ENCODE results near the gene CFAP46.

CFAP46 gene

GRCh38 chr10:132868995-132869394 lies 73.4 kb downstream of the CFAP46 start:
- Histone ChIP-seq H3K27me3 (ENCODE audit: insufficient read depth, low read length, poor library complexity) (no peaks in the 10 kb centered on the region), H4K20me1 (ENCODE audit: insufficient read depth, low read length) (peaks cover 8% of the 10 kb centered on the region), H3K9me3 (ENCODE audit: insufficient read depth, low read length, severe bottlenecking) (no peaks in the 10 kb centered on the region), H3K4me2 (ENCODE audit: insufficient read depth, low read length) (no peak overlapping the region), H3K79me2 (ENCODE audit: insufficient read depth, low read length) (no peaks in the 10 kb centered on the region), H3K4me1 (ENCODE audit: insufficient read depth, low read length) (peaks cover 11% of the 10 kb centered on the region), H3K27ac (ENCODE audit: low read length) (no peak overlapping the region), H2AFZ (ENCODE audit: low read depth, low read length) (no peak overlapping the region), H3K4me3 (ENCODE audit: low read depth in 1 of 2, low read length in 2 of 2) (no peak overlapping the region), H3K36me3 (ENCODE audit: insufficient read depth, low read length) (no peaks in the 10 kb centered on the region), H3K9ac (ENCODE audit: low read depth, low read length) (no peak overlapping the region)
- DNase-seq: no peak
- TF ChIP-seq EZH2 (IDR thresholded peaks at IDR 0.05; ENCODE audit: borderline replicate concordance, low read depth, low read length, severe bottlenecking): no peak
- no peak for TF ChIP-seq CTCF (IDR thresholded peaks at IDR 0.05; ENCODE audit: borderline replicate concordance, extremely low read depth, low read length, poor library complexity, severe bottlenecking)
- no peak for ATAC-seq (ENCODE audit: insufficient read depth, low read depth)

- Histone ChIP-seq H3K9ac (ENCODE audit: low read depth, low read length) (no peak overlapping the region), H3K79me2 (ENCODE audit: insufficient read depth, low read length) (no peaks in the 10 kb centered on the region), H3K36me3 (ENCODE audit: insufficient read depth, low read length) (no peaks in the 10 kb centered on the region), H3K4me1 (ENCODE audit: insufficient read depth, low read length) (peaks cover 21% of the 10 kb centered on the region), H4K20me1 (ENCODE audit: insufficient read depth, low read length) (peaks cover 8% of the 10 kb centered on the region), H3K27ac (ENCODE audit: low read length) (no peak overlapping the region), H3K4me2 (ENCODE audit: insufficient read depth, low read length) (no peak overlapping the region), H3K27me3 (ENCODE audit: insufficient read depth, low read length, poor library complexity) (no peaks in the 10 kb centered on the region), H2AFZ (ENCODE audit: low read depth, low read length) (no peak overlapping the region), H3K4me3 (ENCODE audit: low read depth in 1 of 2, low read length in 2 of 2) (no peak overlapping the region), H3K9me3 (ENCODE audit: insufficient read depth, low read length, severe bottlenecking) (no peaks in the 10 kb centered on the region)
- DNase-seq (no peak), ATAC-seq (ENCODE audit: insufficient read depth, low read depth) (no peak)
- TF ChIP-seq CTCF (IDR thresholded peaks at IDR 0.05; ENCODE audit: borderline replicate concordance, extremely low read depth, low read length, poor library complexity, severe bottlenecking) (no peak), EZH2 (IDR thresholded peaks at IDR 0.05; ENCODE audit: borderline replicate concordance, low read depth, low read length, severe bottlenecking) (no peak)
Measured at GRCh38 chr10:132867801-132868644, 74.3 kb downstream of the CFAP46 start.

- no peak for ATAC-seq (ENCODE audit: insufficient read depth, low read depth)
- Histone ChIP-seq H3K27me3 (ENCODE audit: insufficient read depth, low read length, poor library complexity) (no peaks in the 10 kb centered on the region), H3K36me3 (ENCODE audit: insufficient read depth, low read length) (no peaks in the 10 kb centered on the region), H3K79me2 (ENCODE audit: insufficient read depth, low read length) (no peaks in the 10 kb centered on the region), H3K9ac (ENCODE audit: low read depth, low read length) (no peak overlapping the region), H3K27ac (ENCODE audit: low read length) (no peak overlapping the region), H4K20me1 (ENCODE audit: insufficient read depth, low read length) (peaks cover 8% of the 10 kb centered on the region), H3K4me2 (ENCODE audit: insufficient read depth, low read length) (no peak overlapping the region), H3K4me1 (ENCODE audit: insufficient read depth, low read length) (peaks cover 28% of the 10 kb centered on the region), H3K9me3 (ENCODE audit: insufficient read depth, low read length, severe bottlenecking) (no peaks in the 10 kb centered on the region), H2AFZ (ENCODE audit: low read depth, low read length) (no peak overlapping the region), H3K4me3 (ENCODE audit: low read depth in 1 of 2, low read length in 2 of 2) (no peak overlapping the region)
- DNase-seq: no peak
- TF ChIP-seq CTCF (IDR thresholded peaks at IDR 0.05; ENCODE audit: borderline replicate concordance, extremely low read depth, low read length, poor library complexity, severe bottlenecking) (no peak), EZH2 (IDR thresholded peaks at IDR 0.05; ENCODE audit: borderline replicate concordance, low read depth, low read length, severe bottlenecking) (no peak)
Measured at GRCh38 chr10:132866601-132867381, 75.6 kb downstream of the CFAP46 start.
